Stimulated activated CD4-positive, alpha-beta T cell treated with anti-CD3 and anti-CD28 coated beads, TNF-alpha, amount 100 ng/mL, for 4 hours (primary cell): Measurements from ENCODE around the gene SLC36A3.
"Not testable (repeated sequence)": the region's sequence is repeated elsewhere in the genome, so short reads cannot be mapped to it uniquely, and the experiment has no call there.

Experiments
- DNase-seq, 3 experiments: peaks; one replicate each; pipeline ENCODE4 v3.0.0-alpha.2; 2020; ENCODE audit warnings: low read depth in 3 of 3

SLC36A3 gene

DNA sequence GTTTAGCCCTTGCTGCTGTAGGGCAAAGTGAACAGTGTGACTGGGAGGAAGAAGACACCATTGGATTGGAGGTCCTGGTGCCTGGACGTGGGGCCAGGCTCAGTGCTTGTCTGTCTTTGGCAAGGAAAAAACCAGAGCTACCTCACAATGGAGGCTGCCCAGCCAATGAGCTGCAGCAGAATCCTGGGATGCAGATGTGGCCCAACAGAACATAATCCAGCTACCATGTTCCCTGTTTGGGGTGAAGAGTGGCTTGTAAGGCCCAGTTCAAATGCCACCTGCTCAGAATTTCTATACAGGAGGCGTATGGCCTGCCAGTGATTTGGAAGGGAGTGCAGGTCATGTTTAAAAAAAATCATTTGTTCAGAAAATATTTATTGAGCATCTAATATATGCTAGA lies at the start of gene SLC36A3:
Gene SLC36A3, minus strand, starts transcription at position 101 of the 400 bp plus-strand sequence. CDS start 412 bp downstream, outside the sequence.
- DNase-seq = no peak

DNA sequence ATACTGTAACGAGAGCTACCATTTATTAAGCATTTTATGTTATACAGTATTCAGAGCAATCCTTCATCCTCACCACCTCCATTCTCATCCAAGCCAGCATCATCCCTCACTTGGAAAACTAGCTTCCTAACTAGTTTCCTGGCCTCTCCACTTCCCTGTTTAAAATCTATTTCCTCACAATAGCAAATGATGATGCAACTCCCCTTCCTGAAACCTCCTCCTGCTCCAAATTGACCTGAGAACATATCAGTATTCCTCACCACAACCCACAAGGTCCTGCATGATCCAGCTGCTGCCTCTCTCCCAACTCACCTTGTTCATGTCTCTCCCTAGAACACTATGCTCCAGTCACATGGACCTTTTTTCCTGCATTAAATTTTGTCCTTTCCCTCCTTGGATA lies 48.1 kb upstream of the SLC36A3 start:
- DNase-seq = no peak

DNA sequence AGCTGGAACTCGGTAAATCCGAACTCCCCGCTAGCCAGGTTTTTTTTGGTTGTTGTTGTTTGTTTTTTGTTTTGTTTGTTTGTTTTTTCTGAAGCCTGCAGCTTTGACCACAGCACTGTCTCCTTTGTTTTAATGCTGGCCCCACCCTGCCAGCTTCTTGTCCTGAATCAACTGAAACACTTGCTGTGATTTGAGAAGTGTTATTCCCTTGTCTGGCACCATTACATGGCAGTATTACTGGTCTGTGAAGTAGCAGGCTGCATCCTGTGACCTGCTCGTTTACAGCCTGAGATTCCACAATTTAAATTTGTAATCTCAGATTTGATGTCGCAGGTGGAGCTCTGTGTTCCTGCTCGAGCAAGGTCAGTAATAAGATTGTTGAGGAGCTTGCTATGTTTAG lies 45.2 kb upstream of the SLC36A3 start:
- DNase-seq = no peak

DNA sequence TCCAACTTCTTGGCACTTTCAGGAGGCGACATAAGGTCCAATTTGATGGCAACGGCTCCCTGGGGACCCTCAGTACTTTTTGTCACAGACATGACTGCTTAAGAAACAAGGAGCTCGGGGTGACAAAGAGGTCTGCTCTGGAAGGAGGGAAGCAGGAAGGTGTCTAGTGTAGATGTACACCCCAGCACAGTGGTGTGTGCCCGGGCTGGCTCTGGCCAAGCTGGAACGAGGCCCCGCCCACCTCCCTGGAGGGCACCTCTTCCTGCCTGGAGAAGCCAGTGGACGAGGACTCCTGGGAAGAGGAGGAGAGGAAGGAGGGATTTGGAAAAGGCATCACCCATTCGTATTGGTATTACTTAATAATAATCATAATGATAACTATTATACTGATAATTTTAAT lies 43.8 kb upstream of the SLC36A3 start, which contains the start of gene SLC36A2:
Gene SLC36A2, minus strand, starts transcription at position 191 of the 400 bp plus-strand sequence. Its CDS starts 99 bp downstream, at position 92.
- no peak for DNase-seq

DNA sequence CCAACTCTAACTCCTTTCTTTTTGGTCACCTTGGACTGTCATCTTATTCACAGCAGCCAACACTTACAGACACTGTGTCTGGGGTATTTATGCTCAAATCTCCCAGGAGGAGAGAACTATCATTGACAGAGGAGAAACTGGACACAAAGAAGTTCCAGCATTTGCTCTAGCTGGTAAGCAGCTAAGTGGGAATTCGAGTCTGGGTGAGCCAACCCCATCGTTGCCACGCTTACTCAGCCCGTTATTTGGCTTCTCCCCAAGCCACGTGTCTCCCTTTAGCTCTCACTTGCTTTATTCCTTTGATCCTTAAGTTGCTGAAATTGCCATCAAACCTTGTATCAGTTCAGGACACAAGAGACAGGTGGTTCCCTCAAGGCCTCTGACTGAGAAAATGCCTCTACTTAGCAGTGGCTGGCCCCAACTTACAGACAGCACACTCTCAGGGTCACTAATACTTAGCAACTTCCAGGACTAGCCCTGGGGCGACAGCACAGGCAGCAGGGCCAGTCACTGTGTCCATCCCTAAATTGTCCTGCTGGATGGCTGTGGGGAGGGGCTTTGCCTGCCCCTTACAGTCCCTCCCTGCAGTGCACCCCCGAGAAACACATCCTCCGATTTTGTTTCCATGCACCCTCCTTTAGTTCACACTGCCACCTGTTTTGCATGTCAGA lies 42.4 kb upstream of the SLC36A3 start:
- no peak for DNase-seq

DNA sequence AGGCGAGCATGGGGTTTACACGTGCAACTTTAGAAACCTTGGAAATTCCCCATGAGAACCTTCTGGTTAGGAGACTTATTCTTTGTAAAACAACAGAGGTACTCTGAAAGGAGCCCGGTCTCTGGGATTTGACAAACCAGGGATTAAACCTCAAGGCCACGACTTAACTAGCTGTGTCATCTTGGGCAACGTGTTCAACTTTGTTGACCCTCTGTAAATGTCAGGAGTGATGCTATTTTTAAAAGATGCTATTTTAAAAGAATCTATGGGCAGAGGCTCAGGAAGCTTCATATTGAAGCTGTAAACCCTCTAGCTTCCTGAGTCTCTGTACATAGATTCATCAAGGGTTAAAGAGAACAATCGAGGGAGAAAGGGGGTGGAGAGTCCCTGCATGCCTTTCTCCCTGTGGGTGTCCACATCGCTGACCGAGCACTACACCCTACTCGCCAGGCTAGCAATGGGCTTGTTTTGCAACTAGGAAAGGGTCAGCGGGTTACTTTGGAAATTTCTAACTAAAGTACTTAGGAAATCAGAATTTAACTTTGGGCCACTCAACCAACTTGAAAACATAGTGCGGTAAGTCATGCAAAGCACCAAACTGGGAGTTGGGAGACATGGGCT lies 41.7 kb upstream of the SLC36A3 start:
- DNase-seq = no peak

DNA sequence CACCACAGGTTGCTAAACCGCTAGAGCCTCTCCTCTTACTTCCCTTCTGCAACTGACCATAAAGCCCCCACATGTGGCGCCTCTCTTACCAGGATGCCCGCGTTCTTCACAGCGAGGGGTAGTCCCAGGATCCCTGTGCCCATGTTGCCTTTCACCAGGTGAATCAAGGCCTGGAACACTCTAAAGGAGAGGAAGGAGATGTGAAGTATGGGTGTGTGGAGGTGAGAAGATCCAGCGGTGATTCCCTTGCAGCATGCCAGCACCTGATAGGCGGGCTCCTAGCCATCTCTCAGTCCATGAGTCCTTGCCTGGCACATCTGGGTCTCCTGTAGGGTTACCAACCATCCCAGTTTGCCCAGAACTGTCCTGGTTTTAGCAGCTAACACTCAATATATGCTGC lies 40.5 kb upstream of the SLC36A3 start:
- no peak for DNase-seq

DNA sequence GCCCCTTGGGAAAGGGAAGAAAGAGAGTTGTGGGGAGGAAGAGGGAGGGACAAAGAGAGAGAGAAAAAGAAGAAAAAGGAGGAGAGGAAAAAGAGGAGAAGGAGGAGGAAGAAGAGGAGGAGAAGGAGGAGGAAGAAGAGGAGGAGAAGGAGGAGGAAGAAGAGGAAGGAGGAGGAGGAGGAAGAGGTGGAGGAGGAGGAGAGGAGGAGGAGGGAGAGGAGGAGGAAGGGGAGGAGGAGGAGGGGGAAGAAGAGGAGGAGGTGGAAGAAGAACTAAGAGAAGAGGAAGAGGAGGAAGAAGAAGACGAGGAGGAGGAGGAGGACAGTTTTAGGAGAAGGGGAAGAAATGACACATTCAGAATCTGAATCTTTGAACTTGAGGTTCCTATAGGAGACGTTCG lies 36.4 kb upstream of the SLC36A3 start:
- no peak for DNase-seq

DNA sequence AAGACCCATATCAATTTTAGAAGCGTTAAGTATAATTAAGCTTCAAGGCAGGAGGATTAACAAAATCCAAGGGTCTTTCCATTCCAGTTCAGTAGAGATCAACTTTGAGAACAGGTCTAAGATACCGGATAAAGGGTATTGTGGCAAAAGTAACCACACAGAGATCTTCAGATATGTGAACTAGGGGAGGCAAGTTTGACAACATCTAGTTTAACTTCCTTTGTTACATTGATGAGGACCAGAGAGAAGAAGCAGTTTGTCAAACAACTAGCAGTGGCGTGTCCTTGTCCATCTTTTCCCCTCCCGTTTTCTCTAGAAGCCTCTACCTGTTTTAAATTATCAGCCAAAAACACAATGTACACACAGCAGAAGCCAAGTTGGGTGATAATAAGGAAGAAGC lies 35.2 kb upstream of the SLC36A3 start:
- no peak for DNase-seq

DNA sequence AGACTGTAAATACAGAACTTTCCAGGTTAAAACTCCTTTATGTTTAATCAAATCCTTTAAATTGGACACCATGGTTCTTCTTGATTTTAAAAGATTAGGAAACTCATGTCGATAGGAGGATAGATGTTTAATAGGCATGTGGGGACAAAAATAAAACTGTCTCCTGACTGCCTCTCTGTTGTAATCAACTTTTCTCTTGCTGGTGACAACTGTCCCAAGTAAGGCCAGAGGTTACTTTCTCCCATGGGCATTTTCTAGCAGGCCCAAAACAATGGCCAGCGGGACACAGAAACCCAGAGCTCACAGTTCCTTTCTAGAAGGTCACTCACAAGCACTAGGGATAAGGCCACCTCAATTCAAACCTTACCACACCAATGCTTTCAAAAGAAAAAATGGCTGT lies 29.3 kb upstream of the SLC36A3 start:
- DNase-seq = no peak

DNA sequence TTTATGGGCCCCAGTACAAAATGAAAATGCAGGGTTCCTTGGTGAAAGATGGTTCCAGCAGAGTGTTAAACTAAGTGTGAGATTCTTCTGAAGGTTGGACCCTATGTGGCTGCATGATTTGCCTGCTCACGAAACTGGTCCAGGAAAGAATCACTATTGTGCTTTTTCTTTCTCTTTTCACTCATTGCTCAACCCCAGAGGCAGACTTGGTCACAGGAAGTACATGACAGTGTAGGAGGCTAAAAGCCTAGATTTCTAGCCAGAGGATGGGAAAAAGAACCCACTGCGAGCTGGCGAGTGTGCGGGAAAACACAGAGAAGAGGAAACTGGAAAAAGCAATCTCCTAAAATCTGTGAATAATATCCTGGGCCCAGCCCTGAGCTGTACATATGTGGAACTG lies 25.2 kb upstream of the SLC36A3 start:
- DNase-seq = no peak

DNA sequence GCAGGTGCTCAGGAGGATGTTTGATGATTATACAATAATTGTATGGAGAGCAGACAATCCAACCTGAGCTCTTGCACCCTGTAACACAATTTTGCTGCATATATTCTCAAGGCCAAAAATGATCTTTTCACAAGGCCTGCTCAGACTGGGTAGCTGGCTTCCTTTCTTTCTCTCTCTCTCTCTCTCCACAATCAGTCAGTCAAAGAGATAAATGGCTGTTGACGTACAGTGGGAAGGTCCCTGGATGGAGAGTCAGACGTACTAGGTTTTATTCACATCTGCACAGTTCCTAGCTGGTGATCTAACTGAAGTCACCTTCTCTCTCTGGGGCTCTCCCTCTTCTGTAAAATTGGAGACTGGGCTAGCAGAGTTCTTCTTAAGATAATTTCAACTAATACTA lies 24.0 kb upstream of the SLC36A3 start:
- no peak for DNase-seq

DNA sequence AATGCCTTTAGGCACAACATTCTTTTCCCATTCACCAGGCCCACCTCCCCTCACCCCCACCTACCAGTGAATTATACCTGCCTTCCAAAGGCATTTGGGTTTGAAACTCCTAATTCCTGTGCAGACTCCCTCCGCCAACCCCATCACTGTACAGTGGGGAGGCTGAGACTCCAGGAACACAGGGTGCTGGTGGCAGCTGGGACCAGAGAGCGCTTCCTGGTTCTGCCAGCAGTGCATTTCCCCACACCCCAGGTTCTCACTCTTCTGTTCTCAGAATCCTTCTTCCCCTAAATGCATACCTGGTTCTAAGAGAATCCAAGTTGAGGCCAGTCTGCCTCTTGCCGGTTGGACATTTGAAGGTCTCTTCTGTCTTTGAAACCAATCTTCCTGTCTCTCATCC lies 22.7 kb upstream of the SLC36A3 start:
- no peak for DNase-seq

DNA sequence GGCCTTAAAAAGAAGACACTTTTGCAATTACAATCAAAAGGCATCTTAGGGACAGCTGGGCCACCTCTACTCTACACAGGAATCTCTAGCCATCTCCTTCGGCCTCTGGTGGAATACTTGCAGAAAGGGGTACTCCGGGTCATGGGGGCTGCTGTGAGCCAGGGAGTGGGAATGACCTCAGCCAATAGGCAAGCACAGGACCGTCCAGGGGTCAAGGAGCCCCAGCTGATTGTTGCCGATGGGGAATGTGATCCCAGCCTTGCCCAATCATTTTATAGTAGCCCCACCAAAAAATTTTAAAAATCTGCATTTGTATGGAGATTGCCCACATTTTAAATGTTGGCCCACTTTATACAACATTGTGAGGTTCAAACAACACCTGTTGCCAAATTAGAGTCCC lies 16.9 kb upstream of the SLC36A3 start:
- no peak for DNase-seq

DNA sequence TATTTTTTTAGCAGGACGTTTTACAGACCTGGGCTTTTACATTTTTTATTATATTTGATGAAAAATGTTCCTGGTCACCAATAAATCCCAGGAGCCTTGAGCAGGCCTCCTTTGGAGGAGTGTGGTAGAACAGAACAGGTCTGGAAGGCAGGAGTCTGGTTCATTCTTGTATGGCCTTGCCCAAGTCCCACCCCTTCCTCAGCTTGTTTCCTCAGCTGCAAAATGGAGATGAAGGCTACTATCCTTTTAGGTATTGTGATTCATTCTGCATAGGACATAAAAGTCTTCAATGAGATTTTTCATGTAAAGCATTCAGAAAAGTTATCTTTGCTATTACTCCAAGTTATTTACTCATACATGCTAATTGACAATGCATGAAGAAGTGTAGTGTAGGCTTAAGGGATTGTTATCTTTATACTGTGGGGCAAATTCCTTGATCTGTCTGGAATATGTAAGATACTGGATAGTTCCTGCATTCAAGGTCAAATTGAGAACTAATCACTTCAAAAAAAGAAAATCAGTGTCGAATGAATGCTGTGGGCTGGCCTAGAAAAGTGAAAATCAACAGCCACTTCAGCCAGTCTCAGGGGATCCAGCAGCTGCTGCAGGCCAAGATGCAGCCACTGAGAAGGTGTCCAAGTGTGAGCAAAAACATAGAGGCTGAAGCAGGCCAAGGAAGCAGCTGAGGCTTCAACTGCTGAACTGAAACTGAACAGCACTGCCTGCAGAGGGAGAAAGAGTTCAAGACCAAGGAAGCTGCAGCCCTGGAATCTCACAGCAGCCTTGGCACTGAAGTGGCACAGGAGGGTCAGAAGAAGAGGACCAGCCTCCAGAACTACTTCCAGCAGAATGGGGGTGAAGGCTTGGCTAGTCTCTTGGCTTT lies 15.5 kb upstream of the SLC36A3 start:
- no peak for DNase-seq

DNA sequence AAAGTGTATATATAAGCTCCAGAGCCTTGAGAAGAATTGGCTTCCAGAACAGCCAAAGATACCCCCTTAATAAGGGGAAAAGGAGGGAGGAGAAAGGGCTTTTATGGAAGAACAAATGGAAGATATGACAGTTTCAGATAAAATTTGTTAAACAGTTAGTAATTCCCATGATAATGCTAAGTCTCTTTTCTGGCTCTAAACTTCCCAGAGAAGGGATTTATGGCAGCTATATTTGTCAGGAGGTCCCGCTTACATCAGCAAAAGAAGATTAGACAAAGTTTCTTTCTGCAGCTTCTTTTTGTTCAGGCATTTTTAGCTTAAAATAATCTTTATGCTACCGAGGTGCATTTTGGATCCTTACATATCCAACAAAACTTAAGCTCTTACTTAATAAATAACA lies 14.3 kb upstream of the SLC36A3 start:
- no peak for DNase-seq

DNA sequence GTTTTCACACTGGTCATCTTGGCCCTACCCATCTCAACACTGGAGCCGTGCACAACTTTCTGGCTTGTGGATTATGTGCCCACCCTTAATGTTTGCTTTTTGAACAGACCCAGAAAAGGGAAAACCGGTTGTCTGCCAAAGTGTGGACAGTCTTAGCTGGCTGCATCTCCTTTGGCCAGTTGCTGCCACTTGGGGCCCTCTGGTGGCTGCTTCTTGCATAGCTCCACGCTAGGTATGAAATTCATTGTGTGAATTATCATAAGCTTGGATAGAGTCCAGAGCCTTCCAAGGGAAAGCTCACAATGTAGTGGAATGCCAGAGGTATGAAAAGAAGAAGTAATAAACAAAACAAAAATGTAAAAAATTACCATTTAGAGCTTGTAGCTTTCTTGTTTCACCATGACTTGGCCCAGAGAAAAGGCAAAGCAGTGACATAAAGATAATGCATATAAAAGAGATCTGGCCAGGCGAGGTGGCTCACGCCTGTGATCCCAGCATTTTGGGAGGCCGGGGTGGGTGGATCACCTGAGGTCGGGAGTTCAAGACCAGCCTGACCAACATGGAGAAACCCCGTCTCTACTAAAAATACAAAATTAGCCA lies 12.5 kb upstream of the SLC36A3 start:
- DNase-seq = peak; percentile 6 to 12 (median 11)

DNA sequence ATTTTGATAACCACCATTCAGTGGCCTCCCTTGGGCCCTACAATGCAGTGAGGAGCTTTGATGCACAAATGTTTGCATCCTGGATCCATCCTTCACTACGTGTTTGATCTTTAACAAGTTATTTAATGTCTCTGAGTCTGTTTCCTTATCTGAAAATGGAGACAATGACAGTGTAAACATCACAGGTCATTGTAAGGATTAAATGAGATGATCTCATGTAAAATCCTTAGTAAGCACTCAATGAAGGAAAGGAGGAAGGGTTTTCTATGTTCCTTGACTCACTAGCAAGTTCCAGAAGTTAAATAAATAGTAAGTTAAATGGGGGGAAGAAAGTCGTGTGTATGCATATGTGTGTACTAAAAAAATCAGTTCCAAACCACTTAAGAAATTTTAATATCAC lies 9.8 kb upstream of the SLC36A3 start:
- DNase-seq = no peak

DNA sequence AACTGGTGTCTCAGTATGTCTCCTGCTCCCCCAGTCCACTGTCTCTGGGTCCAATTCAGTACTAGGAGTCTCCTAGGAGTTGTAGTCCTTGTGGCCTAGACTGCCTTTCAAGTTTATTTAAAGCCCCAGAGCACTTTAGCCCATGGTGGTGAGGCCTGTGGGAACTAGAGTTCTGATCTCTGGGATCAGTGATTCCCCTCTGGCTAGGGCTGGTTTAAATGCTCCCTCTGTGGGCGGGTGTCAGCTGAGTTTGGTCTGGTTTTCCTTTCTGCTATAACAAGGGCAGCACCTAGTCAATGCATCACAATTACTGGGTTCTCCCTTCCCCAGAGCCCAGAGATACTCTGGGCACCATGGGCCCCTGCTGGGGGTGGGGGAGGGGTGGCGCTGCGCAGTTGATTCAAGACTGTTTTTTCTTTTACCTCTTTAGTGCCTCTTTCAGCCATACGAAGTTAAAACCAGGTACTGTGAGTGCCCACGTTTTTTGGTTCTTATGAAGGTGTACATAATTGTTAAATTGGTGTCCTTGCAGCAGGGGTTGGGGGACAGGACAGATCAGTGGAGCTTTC lies 9.3 kb upstream of the SLC36A3 start:
- DNase-seq = no peak

DNA sequence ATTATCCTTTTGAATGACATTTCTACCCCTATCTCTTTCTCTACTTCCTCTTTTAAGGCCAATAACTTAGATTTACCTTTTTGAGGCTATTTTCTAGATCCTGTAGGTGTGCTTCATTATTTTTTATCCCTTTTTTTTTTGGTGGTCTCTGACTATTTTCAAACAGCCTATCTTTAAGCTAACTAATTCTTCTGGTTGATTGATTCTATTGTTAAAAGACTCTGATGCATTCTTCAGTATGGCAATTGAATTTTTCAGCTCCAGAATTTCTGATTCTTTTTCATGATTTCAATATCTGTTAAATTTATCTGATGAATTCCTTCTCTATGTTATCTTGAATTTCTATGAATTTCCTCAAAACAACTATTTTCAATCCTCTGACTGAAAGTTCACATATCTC lies 7.4 kb upstream of the SLC36A3 start:
- no peak for DNase-seq

DNA sequence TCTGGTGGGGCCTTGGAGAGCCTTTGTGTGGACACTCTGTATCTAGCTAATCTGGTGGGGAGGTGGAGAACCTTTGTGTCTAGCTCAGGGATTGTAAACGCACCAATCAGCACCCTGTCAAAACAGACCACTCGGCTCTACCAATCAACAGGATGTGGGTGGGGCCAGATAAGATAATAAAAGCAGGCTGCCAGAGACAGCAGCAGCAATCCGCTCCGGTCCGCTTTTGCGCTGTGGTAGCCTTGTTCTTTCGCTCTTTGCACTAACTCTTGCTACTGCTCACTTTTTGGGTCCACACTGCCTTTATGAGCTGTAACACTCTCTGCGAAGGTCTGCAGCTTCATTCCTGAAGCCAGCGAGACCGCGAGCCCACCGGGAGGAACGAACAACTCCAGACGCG lies 6.3 kb upstream of the SLC36A3 start:
- DNase-seq = not testable (repeated sequence)

DNA sequence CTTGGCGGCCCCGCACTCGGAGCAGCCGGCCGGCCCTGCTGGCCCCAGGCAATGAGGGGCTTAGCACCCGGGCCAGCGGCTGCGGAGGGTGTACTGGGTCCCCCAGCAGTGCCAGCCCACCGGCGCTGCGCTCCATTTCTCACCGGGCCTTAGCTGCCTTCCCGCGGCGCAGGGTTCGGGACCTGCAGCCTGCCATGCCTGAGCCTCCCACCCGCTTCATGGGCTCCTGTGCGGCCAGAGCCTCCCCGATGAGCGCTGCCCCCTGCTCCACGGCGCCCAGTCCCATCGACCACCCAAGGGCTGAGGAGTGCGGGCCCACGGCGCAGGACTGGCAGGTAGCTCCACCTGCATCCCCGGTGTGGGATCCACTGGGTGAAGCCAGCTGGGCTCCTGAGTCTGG lies 5.7 kb upstream of the SLC36A3 start:
- not testable (repeated sequence) for DNase-seq
